Pancreas (tissue), 10 donors: ENCODE data around the gene ROBO1. TPM values are rescaled to one million over a fixed set of nuclear protein-coding genes. Genes with fewer than 3 reads are reported as not detected.
A peak's percentile ranks its signal among the peaks of the same experiment; 100 is the strongest.

Source experiments
- ATAC-seq, 4 donors: fragments of 200-7000 bp; cut with Tn5 transposase; one replicate each; pipeline versions ENCODE4 v1.8.0 to v1.9.1; 2020; ENCODE audit warnings: mild to moderate bottlenecking in 4 of 4, moderate library complexity in 4 of 4
- DNase-seq, 6 donors: peaks; one replicate each; pipeline ENCODE4 v3.0.0-alpha.2; 2020
- FAIRE-seq: peaks from 2 replicates; lab custom pipeline; 2012; peaks lifted over from hg19 to GRCh38; lab: Jason Lieb, UNC
- H3K27ac ChIP-seq, 4 donors: fragments of 200-600 bp; sonication (generic); 1 replicate in 3 of 4; 2 replicates in 1 of 4; pipeline versions ENCODE4 v1.5.0 to v1.8.0; 2020
- H3K27me3 ChIP-seq, 4 donors: fragments of 200-600 bp; one replicate each; pipeline ENCODE4 v1.8.0; 2021
- H3K36me3 ChIP-seq, 3 donors: fragments of 200-600 bp; sonication (generic) in 1 of 3; one replicate each; pipeline versions ENCODE4 v1.5.0 to v1.8.0; 2020 to 2021
- H3K4me1 ChIP-seq, 3 donors: fragments of 200-600 bp; one replicate each; pipeline ENCODE4 v1.8.0; 2021
- H3K4me3 ChIP-seq, 4 donors: fragments of 200-600 bp; sonication (generic) in 2 of 4; one replicate each; pipeline versions ENCODE4 v1.5.0 to v1.8.0; 2020 to 2021
- H3K9me3 ChIP-seq, 4 donors: fragments of 200-600 bp; one replicate each; pipeline ENCODE4 v1.8.0; 2021
- WGBS, 2 donors: extraction: QIAGEN DNeasy Blood & Tissue Kit; methylation state at CpG; one replicate each; pipeline ENCODE4 v1.1.7; 2013; 5-methylcytosine and 5-hydroxymethylcytosine counted together
- intact Hi-C, 3 donors: fragments of 100-400 bp; cut with DNase I; formaldehyde crosslinking; loops; one replicate each; pipeline versions ENCODE4 v1.11.1 to v1.14.2; 2022
- polyA plus RNA-seq, 2 donors: library from polyadenylated mRNA; stranded (reverse); fragments of 200-250 nt; gene quantifications; one replicate each; pipeline ENCODE4 v1.2.3, GENCODE V29; 2013
- total RNA-seq, 6 donors: library from RNA; stranded (reverse); fragmentation: NEBNext Ultra II Directional in 4 of 6; extraction: Animal tissue kit (Norgen Biotek cat#: 25700) in 4 of 6; gene quantifications; one replicate each; pipeline versions ENCODE4 v1.2.1 to v1.2.4, GENCODE V29; 2021 to 2023
- TF ChIP-seq, protein P1 (sequence below), 4 donors: fragments of 200-600 bp; sonication (generic) in 3 of 4; IDR thresholded peaks; one replicate each; pipeline versions ENCODE4 v1.5.0 to v1.8.0; 2021; ENCODE audit warnings: antibody characterized with exemption in 4 of 4
- donor health status: healthy with polysubstance abuse.
- donor health status: DM: no; HTN: no; CAD: no; lungs with moderate emphysema.
- donor health status: DM: no; HTN: no; CAD: no.
- donor health status: control.
- donor health status: control.
- donor health status: Bipolar disorder and iron deficiency.
- donor health status: DM: yes; HTN: yes; CAD: no.
- donor health status: DM: no; HTN: no; CAD: no.
- donor health status: DM: no; HTN: no; CAD: no.
- donor health status: DM: yes; HTN: yes; CAD: no.

ROBO1 gene
- total and polyA plus RNA-seq, 8 donors, result 0.51 to 8.5 (median 2.8) TPM

DNA sequence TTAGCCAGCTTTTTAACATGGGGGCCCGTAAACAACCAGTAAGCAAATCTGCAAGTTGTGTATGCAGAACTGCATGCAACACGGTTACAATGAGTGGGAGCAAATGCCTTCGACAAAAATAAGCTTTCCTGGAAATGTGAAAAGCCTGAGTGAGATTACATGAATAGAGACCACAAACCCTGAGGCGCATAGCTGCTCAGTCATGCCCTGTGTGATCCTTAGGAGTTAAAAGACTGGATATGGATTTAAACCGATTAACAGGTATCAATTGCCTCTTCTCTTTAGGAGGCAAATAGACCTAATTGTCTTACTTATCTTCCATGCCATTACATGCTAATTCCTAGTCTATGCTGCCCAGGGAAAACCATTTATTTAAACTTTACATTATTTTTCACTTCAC is 810.3 kb downstream of the ROBO1 start:
- Histone ChIP-seq H3K36me3 (no peaks in the 10 kb centered on the region), H3K9me3 (no peaks in the 10 kb centered on the region), H3K4me1 (no peaks in the 10 kb centered on the region), H3K27me3 (no peaks in the 10 kb centered on the region), H3K4me3 (no peak overlapping the region), H3K27ac (no peak overlapping the region)
- DNase-seq (no peak), FAIRE-seq (no peak), ATAC-seq (no peak)
- 49 to 57% methylated on average over 5 of the region's 5 CpGs for WGBS, 2 donors
- intact Hi-C loops, result no loop called here
- TF ChIP-seq, protein P1, sequence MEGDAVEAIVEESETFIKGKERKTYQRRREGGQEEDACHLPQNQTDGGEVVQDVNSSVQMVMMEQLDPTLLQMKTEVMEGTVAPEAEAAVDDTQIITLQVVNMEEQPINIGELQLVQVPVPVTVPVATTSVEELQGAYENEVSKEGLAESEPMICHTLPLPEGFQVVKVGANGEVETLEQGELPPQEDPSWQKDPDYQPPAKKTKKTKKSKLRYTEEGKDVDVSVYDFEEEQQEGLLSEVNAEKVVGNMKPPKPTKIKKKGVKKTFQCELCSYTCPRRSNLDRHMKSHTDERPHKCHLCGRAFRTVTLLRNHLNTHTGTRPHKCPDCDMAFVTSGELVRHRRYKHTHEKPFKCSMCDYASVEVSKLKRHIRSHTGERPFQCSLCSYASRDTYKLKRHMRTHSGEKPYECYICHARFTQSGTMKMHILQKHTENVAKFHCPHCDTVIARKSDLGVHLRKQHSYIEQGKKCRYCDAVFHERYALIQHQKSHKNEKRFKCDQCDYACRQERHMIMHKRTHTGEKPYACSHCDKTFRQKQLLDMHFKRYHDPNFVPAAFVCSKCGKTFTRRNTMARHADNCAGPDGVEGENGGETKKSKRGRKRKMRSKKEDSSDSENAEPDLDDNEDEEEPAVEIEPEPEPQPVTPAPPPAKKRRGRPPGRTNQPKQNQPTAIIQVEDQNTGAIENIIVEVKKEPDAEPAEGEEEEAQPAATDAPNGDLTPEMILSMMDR (IDR thresholded peaks at IDR 0.05), result no peak

DNA sequence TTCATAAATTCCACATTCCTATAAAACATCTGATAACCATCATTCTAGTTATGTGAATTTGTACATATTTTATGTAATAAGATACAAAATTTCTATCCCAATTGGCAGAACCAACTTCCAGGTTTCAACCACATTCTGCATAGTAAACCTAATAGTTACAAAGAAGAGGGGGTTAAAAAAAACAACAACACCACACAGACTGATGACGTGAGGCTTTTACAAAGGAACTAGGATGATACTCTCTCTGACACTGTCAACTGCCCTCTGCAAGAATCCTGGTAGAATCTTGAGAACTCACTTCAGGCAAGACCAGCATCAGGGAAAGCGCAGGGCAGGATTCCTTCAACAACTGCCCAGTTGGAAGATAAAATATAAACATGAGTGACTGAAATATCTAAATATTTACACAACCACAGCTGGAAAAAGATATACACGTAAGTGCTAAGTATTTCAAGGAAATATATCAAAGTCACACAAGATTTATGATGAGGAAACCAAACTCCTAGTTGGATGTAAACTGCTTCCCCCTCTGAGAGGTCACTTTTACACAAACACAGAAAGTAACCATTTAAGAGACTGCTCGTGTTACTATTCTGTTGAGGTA is 816.4 kb downstream of the ROBO1 start:
- 34 to 40% methylated on average over 4 of the region's 4 CpGs for WGBS, 2 donors
- TF ChIP-seq, protein P1 (IDR thresholded peaks at IDR 0.05), result no peak
- FAIRE-seq (peak; percentile 17), ATAC-seq (no peak), DNase-seq (no peak)
- Histone ChIP-seq H3K4me3 (no peak overlapping the region), H3K4me1 (no peaks in the 10 kb centered on the region), H3K27ac (no peak overlapping the region), H3K36me3 (no peaks in the 10 kb centered on the region), H3K27me3 (no peaks in the 10 kb centered on the region), H3K9me3 (no peaks in the 10 kb centered on the region)
- intact Hi-C loops, result no loop called here

DNA sequence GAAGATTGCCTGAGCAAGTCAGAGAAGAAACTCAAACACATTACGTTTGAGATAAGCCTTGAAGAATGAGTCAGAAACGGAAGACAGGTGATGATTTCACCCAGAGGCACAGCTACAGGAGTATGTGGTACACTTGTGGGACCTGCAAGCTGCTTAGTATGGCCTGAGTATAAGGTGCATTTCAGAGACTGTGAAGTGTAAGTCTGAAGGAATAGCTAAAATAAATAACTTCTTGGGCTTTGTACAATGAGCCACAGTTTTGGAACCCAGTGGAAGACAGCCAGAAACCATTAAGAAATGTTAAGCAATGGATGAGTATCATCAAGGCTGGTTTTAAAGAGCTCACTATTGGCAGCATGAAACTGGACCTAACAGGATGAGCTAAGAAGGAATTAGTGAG is 826.2 kb downstream of the ROBO1 start:
- H3K4me1 ChIP-seq, result no peaks in the 10 kb centered on the region
- DNase-seq (no peak), ATAC-seq (peak in 2 of 4 donors; percentile 34 to 42), FAIRE-seq (no peak)
- no peak overlapping the region for H3K27ac ChIP-seq
- H3K27me3 ChIP-seq, result no peaks in the 10 kb centered on the region
- WGBS, 2 donors, result 23 to 39% methylated on average over 2 of the region's 2 CpGs
- H3K4me3 ChIP-seq, result no peak overlapping the region
- no peaks in the 10 kb centered on the region for H3K9me3 ChIP-seq
- intact Hi-C loops, result no loop called here
- TF ChIP-seq, protein P1 (IDR thresholded peaks at IDR 0.05), result no peak
- no peaks in the 10 kb centered on the region for H3K36me3 ChIP-seq

DNA sequence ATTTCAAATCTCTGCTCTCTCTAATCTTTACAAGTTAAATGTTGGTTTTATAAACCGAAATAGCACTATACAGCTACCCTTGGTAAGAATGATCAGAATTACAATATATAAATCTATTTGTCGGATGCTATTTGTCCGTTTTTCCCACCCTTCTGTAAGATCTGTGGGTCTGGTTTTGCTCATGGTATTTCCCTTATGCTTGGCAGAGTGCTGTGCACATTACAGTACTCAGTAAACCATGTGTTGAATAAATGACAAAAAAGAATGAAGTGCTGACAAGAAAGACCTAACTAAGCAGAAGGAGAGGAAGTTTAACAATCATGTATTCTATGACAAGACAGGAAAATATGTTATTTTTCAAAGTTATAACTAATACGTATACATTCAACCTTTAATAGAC is 827.2 kb downstream of the ROBO1 start:
- intact Hi-C loops, result no loop called here
- no peaks in the 10 kb centered on the region for H3K4me1 ChIP-seq
- TF ChIP-seq, protein P1 (IDR thresholded peaks at IDR 0.05), result no peak
- H3K27ac ChIP-seq, result no peak overlapping the region
- H3K9me3 ChIP-seq, result no peaks in the 10 kb centered on the region
- ATAC-seq (no peak), DNase-seq (no peak), FAIRE-seq (no peak)
- 59 to 72% methylated on average over 4 of the region's 4 CpGs for WGBS, 2 donors
- no peak overlapping the region for H3K4me3 ChIP-seq
- H3K27me3 ChIP-seq, result no peaks in the 10 kb centered on the region
- no peaks in the 10 kb centered on the region for H3K36me3 ChIP-seq

DNA sequence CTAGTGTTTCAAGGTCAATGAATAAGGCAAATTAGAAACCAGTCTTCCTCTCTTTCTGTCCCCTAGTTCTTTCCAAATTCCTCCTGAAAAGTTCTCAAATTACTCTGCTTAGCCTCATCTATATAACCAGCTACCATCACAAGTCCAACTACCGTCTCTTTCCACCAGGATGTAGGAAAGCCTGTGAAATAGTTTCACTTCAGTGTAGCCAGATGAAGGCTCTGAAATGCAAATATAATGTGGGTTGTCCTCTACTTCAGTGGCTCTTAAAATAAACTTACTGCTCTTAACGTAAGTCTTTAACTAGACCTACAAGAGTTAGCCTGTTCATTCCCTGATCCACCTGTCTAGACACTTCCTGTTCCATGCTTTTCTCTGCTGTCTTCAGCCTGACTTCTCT is 827.7 kb downstream of the ROBO1 start:
- no peak for DNase-seq
- Histone ChIP-seq H3K36me3 (no peaks in the 10 kb centered on the region), H3K27ac (no peak overlapping the region), H3K4me3 (no peak overlapping the region), H3K9me3 (no peaks in the 10 kb centered on the region), H3K4me1 (no peaks in the 10 kb centered on the region), H3K27me3 (no peaks in the 10 kb centered on the region)
- intact Hi-C loops, result no loop called here
- ATAC-seq, result no peak
- no peak for FAIRE-seq
- 82 to 88% methylated on average over 2 of the region's 2 CpGs for WGBS, 2 donors
- TF ChIP-seq, protein P1 (IDR thresholded peaks at IDR 0.05), result no peak
